GM04504 (cell line): ENCODE results near the gene CCSER1.
"Not testable (repeated sequence)": the region's sequence is repeated elsewhere in the genome, so short reads cannot be mapped to it uniquely, and the experiment has no call there.

Source experiments
- DNase-seq: peaks from one replicate; pipeline ENCODE4 v3.0.0-alpha.2; 2012; ENCODE audit warnings: low read depth

Gene CCSER1

GRCh38 chr4:90445380-90445779 is 318.2 kb downstream of the CCSER1 start:
- DNase-seq: no peak

DNA sequence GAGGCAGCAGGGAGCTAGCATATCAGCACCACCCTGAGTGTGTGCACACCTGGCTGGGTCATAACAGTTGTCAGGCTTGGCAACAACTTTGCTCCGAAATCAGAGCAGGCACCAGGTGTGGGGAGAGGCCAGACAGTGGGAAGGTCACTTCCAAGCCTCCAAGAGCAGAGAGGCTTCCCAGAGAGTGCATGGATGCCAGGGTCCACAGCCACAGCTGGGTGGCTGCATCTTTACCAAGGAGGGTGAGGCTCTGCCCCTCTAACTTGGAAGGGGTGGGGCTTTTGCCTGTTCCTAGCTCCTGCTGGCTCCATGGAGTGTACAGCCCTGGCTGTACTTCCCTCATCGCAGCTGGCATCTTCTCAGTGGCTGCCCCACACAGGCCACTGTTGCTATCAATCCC is 322.4 kb downstream of the CCSER1 start:
- DNase-seq: no peak

GRCh38 chr4:90456891-90457290 is 329.7 kb downstream of the CCSER1 start:
- DNase-seq: no peak

- no peak for DNase-seq
These were observed 330.6 kb downstream of the CCSER1 start for GRCh38 chr4:90457817-90458216.

DNA sequence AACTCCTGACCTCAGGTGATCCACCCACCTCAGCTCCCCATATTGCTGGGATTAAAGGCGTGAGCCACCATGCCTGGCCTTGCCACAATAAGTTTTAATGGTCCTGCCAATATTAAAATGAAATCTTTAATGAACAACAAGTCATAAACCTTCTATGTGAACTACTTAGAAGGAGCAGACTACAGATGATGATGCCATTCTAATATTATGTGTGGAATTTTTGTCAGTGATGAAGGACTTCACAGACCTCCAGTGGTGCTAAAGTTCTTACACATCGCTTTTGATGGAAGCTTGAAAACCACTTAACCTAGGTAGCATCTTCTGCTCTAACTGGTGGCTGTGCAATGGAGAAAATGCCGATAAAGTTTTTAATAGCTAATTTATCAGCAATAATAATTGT is 331.4 kb downstream of the CCSER1 start:
- DNase-seq: no peak

- DNase-seq: no peak
These were observed 347.3 kb downstream of the CCSER1 start for GRCh38 chr4:90474484-90474883.

DNA sequence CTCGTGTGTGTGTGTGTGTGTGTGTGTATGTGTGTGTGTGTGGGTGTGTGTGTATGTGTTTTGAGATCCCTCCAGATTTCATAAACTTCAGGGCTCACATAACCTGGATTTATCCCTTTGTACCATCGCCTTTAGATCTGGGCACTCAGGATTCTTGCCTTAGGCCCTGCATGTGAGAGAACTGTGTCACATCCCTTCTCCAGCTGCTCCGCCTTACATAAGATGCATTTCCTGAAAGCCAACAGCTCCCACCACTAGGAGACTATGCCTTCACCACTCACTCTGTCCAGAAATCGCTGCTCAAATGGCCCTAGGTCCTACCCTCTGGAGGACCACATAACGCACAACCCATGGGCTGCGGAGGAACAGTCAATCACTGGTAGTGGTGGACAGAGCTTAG is 348.8 kb downstream of the CCSER1 start:
- DNase-seq: no peak

GRCh38 chr4:90476586-90476985 is 349.4 kb downstream of the CCSER1 start:
- no peak for DNase-seq

- not testable (repeated sequence) for DNase-seq
These were observed 357.7 kb downstream of the CCSER1 start for GRCh38 chr4:90484894-90485293.

DNA sequence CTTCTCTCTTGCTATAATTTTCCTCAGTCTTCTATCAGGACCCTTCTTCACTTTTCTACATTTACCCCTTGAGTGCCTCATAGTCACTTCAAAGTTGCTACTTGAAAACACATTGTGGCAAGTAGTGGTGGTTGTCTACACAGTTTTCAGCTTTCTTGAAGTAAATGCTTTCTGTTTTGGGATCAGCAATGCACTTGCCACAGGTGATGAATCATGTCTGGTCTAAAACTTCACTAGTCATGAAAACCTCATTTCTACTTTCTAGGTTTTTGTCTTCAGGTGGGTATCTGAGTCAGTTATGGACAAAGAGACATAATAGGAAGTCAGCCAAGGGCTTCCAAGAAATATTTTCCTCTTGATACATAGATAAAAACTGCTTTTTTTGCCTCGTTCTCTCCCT is 359.2 kb downstream of the CCSER1 start:
- no peak for DNase-seq

GRCh38 chr4:90495211-90495610 is 368.0 kb downstream of the CCSER1 start:
- DNase-seq: no peak

GRCh38 chr4:90495936-90496335 is 368.7 kb downstream of the CCSER1 start:
- no peak for DNase-seq

GRCh38 chr4:90498175-90498574 is 371.0 kb downstream of the CCSER1 start:
- no peak for DNase-seq

DNA sequence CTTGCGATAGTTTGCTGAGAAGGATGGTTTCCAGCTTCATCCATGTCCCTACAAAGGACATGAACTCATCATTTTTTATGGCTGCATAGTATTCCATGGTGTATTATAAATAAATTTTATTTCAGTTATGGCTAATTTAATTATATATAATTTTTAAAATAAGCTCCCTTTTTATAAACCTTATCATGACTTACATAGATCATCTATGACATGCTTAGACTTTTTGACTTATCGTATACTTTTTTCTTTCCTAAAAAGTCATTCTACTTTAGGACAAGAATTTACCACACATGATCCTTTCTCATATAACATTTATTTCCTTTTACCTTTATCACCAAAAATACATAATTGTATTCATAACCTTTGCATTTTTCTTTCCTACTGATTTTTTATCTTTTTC is 376.5 kb downstream of the CCSER1 start:
- DNase-seq: no peak

GRCh38 chr4:90515191-90515590 is 388.0 kb downstream of the CCSER1 start:
- DNase-seq: no peak

DNA sequence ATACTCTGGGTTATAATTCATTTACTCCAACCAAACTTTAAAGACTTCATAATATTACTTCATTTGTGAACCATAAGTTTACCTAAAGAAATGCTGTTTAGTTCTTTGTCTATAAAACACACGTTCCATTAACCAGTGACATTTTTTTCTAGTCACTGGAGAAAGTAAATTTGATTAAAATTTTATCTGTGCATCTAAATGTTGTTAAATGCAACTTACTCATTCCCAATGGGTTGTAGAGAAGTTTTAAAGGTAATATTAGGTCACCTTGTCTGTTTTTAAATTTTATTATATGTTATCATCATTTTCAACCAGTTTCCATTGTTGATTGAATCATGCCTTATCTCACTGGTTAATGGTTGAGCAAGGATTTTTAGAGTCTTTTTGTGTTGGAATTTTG is 401.4 kb downstream of the CCSER1 start:
- no peak for DNase-seq

DNA sequence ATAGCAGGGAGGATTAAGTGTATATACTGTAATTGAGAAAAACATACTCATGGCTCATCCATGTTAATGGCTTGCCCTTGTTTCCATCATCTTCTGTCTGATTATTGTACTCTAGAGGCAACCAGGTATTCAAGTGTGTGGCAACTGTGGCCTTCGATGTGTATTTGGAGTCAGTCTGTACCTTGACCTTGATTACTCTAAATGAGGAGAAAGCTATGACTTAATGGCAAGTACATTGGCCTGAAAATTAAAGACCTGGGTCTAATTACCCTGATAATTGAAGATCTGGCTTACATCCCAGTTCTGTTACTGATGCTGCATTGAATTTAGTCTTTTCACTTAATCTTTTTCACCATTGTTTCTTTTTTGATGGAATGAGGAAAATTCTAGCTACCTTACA is 409.2 kb downstream of the CCSER1 start:
- DNase-seq: no peak

DNA sequence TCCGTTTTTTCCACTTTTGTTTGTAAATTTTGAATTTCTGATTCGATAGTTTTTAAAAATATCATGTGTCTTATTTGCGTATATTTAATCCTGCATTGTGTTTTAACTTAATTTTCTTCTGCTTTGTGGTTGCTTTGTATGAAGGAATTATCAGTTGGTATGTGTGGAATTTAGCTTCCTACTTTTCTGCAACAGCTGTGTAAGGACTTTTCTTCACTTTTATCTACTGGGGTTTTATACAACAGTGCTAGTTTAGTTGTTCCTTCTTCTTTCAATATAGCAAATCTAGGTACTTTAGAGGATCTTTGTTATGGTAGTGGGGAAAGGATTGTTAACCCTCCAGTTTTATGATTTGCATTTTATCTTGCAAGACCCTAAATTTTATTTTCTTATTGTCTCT is 410.3 kb downstream of the CCSER1 start:
- no peak for DNase-seq

DNA sequence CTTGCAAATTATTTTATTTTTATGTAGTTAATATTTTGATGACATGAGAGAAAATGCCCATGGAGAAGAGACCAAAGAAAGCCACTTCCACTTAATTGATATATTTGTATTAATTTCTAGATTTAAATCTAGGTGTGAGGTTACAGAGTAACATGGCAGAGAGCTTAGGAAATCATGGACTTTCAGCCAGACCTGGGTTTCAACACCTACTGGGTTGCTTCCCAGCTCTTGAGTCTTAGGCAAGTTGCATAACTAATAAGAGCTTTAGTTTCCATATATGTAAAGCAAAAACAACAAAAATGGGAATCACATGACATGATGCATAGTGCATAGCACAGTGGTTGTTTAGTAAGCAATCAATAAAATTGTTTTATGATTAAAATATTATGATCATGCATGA is 413.3 kb downstream of the CCSER1 start:
- DNase-seq: no peak

DNA sequence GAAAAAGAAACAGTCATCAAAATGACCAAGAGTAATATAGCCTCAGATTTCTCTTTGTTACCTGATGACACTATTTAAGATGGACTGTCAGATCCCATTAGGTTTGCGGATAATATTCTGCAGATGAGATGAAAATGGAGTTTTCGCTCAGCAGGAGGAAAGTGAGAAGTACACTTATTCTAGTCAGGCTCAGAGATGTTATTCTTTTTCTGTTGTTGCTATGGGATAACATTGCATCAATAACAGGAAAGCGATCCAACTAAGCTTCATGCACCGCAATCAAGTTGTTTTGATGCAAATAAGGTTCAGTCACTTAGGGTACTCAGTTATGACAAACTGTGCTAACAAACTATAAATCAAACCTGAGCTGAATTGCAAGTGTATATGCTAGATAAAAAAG is 415.0 kb downstream of the CCSER1 start:
- no peak for DNase-seq

- no peak for DNase-seq
These were observed 416.4 kb downstream of the CCSER1 start for GRCh38 chr4:90543419-90544170.

- DNase-seq: no peak
These were observed 417.4 kb downstream of the CCSER1 start for GRCh38 chr4:90544532-90545045.

GRCh38 chr4:90545380-90545779 is 418.2 kb downstream of the CCSER1 start:
- DNase-seq: no peak

GRCh38 chr4:90546114-90546513 is 418.9 kb downstream of the CCSER1 start:
- DNase-seq: no peak
